GM19240 (cell line): ENCODE data around the gene VPS26B.
"Not testable (repeated sequence)": the region's sequence is repeated elsewhere in the genome, so short reads cannot be mapped to it uniquely, and the experiment has no call there.

ENCODE experiments used
- DNase-seq: peaks from one replicate; pipeline ENCODE4 v3.0.0; 2011; ENCODE audit warnings: low spot score; ENCODE audit not compliant: insufficient read length

The VPS26B gene

DNA sequence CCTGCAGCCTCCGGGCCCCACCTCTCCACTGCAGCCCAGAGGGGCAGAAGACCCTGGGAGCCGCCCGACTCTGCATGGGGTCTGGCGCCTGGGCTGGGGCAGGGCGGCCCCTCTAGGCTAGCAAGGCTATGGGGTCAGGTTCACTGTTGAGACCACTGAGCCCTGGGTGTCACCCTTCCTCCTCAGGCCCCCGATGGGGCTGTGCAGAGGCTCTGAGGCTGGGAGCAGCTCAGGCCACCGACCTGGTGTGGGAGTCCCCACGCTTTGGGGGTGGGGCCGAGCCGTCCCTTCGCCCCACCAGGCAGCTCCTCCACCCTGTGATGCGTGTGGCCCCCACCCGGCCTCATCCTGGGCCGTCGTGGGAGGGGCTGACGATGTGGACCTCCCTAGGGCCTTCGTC, 57.2 kb downstream of the VPS26B start:
- DNase-seq: not testable (repeated sequence)

GRCh38 chr11:134282121-134283045, 57.9 kb downstream of the VPS26B start:
- no peak for DNase-seq

GRCh38 chr11:134283461-134284230, 59.2 kb downstream of the VPS26B start:
- no peak for DNase-seq

DNA sequence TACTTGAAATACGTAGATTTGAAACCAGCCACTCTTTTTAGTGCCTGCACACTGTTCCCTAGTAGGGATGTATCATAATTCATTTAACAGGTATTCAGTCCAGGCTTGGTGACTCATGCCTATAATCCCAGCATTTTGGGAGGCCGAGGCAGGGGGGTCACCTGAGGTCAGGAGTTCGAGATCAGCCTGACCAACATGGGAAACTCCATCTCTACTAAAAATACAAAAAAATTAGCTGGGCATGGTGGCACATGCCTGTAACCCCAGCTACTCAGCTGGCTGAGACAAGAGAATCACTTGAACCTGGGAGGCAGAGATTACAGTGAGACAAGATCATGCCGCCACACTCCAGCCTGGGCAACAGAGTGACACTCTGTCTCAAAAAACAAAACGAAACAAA, 59.9 kb downstream of the VPS26B start:
- DNase-seq: not testable (repeated sequence)

GRCh38 chr11:134287561-134287960, 63.1 kb downstream of the VPS26B start:
- no peak for DNase-seq

GRCh38 chr11:134288486-134288885, 64.0 kb downstream of the VPS26B start:
- no peak for DNase-seq

DNA sequence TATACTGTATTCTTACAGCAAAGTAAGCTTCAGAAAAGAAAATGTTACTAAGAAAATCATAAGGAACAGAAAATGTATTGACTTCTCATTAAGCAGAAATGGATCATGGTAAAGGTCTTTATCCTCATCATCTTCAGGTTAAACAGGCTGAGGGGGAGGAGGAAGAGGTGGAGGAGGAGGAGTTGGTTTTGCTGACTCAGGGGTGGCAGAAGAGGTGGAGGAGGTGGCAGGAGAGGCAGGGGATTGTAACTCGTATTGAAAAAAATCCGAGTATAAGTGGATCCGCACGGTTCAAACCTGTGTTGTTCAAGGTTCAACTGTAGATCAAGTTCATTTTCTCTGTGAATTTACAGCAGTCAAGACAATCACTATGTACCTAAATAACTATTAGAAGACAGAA, 64.7 kb downstream of the VPS26B start:
- DNase-seq: no peak

GRCh38 chr11:134289789-134290188, 65.3 kb downstream of the VPS26B start:
- no peak for DNase-seq

GRCh38 chr11:134290646-134291045, 66.2 kb downstream of the VPS26B start:
- no peak for DNase-seq

DNA sequence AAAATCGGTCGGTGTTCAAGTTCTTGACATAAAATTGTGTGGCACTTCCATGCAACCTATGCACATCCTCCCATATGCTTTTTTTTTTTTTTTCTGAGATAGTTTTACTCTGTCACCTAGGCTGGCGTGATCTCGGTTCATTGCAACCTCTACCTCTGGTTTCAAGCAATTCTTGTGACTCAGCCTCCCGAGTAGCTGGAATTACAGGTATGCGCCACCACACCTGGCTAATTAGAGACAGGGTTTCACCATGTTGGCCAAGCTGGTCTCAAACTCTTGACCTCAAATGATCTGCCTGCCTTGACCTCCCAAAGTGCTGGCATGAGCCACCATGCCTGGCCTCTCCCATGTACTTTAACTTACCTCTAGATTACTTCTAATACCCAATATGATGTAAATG, 66.7 kb downstream of the VPS26B start:
- DNase-seq: no peak

DNA sequence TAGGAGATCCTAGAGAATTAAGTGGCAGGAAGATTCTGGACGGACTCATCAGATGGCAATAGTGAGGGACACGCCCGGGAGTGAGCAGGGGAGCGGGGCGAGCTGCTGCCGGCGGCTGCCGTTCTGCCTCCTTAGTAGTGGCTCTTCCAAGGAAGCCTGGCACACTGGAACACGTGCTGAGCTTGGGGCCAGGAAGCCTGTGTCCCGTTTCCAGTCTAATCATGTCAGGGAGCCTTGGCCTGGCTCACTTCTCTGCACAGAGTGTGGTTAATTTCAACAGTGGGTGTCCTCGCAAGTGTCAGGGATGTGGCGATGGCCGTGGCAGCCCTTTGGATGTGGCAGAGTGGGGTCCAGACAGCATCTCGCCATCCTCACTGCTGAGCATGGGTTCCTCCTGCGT, 68.2 kb downstream of the VPS26B start:
- no peak for DNase-seq

GRCh38 chr11:134293119-134294113, 68.9 kb downstream of the VPS26B start:
- no peak for DNase-seq

DNA sequence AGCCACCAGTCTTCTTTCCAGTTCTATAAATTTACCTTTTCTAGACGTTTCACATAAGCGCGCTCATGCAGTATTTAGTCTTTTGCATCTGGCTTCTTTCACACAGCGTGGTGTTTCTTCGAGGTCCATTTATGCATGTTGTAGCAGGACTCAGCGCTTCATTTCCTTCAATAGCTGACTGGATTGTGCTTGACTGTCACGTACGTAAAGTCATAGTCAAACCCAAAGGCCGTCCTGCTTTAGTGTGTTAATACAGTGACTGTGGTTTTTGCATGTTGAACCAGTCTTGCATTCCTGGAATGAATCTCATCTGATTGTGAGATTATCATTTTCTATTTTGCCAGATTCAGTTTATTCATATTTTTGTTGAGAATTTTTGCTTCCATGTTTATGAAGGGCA, 70.2 kb downstream of the VPS26B start:
- DNase-seq: no peak
